ENCODE results near the gene TAS2R40.

TAS2R40 gene

GRCh38 chr7:143245123-143245522 is 23.3 kb downstream of the TAS2R40 start:
- no peak overlapping the region for H3K4me3 ChIP-seq (ENCODE audit: insufficient read depth, low read length, poor library complexity, severe bottlenecking)
- no peaks in the 10 kb centered on the region for H4K20me1 ChIP-seq (ENCODE audit: low read depth, low read length)
- H3K27ac ChIP-seq (ENCODE audit: low read depth, low read length), result no peak overlapping the region
- no peaks in the 10 kb centered on the region for H3K27me3 ChIP-seq (ENCODE audit: low read length)
- no peak overlapping the region for H2AFZ ChIP-seq (ENCODE audit: low read depth, low read length, severe bottlenecking)
- H3K9me2 ChIP-seq (replicated peaks; ENCODE audit: insufficient read depth, low read length), result no peaks in the 10 kb centered on the region
- no peaks in the 10 kb centered on the region for H3K9me3 ChIP-seq (ENCODE audit: insufficient read depth, low read length)
- no peaks in the 10 kb centered on the region for H3F3A ChIP-seq (ENCODE audit: insufficient read depth)
- no peak overlapping the region for H3K9ac ChIP-seq (ENCODE audit: low read length)
- TF ChIP-seq CTCF (IDR thresholded peaks at IDR 0.05; ENCODE audit: insufficient read depth, low read length, poor library complexity, severe bottlenecking) (no peak), EZH2phosphoT487 (conservative IDR thresholded peaks at IDR 0.05; ENCODE audit: low read length) (no peak)
- H3K4me2 ChIP-seq (ENCODE audit: low read depth, low read length, poor library complexity, severe bottlenecking), result no peak overlapping the region
- no peaks in the 10 kb centered on the region for H3K79me2 ChIP-seq (ENCODE audit: insufficient read depth, low read length)
- no peaks in the 10 kb centered on the region for H3K36me3 ChIP-seq (ENCODE audit: low read length)

GRCh38 chr7:143247372-143247771 is 25.5 kb downstream of the TAS2R40 start:
- Histone ChIP-seq H2AFZ (ENCODE audit: low read depth, low read length, severe bottlenecking) (no peak overlapping the region), H3K36me3 (ENCODE audit: low read length) (no peaks in the 10 kb centered on the region), H3K27me3 (ENCODE audit: low read length) (no peaks in the 10 kb centered on the region), H3K79me2 (ENCODE audit: insufficient read depth, low read length) (no peaks in the 10 kb centered on the region), H3K9me2 (replicated peaks; ENCODE audit: insufficient read depth, low read length) (no peaks in the 10 kb centered on the region), H3K4me2 (ENCODE audit: low read depth, low read length, poor library complexity, severe bottlenecking) (no peak overlapping the region), H3K27ac (ENCODE audit: low read depth, low read length) (no peak overlapping the region), H3K9ac (ENCODE audit: low read length) (no peak overlapping the region), H3K9me3 (ENCODE audit: insufficient read depth, low read length) (no peaks in the 10 kb centered on the region), H3K4me3 (ENCODE audit: insufficient read depth, low read length, poor library complexity, severe bottlenecking) (no peak overlapping the region), H3F3A (ENCODE audit: insufficient read depth) (no peaks in the 10 kb centered on the region), H4K20me1 (ENCODE audit: low read depth, low read length) (no peaks in the 10 kb centered on the region)
- TF ChIP-seq CTCF (IDR thresholded peaks at IDR 0.05; ENCODE audit: insufficient read depth, low read length, poor library complexity, severe bottlenecking), result no peak
- TF ChIP-seq EZH2phosphoT487 (conservative IDR thresholded peaks at IDR 0.05; ENCODE audit: low read length), result no peak

- Histone ChIP-seq H3K27me3 (ENCODE audit: low read length) (no peaks in the 10 kb centered on the region), H3K4me2 (ENCODE audit: low read depth, low read length, poor library complexity, severe bottlenecking) (no peak overlapping the region), H3K4me3 (ENCODE audit: insufficient read depth, low read length, poor library complexity, severe bottlenecking) (no peak overlapping the region), H4K20me1 (ENCODE audit: low read depth, low read length) (no peaks in the 10 kb centered on the region), H3F3A (ENCODE audit: insufficient read depth) (no peaks in the 10 kb centered on the region), H2AFZ (ENCODE audit: low read depth, low read length, severe bottlenecking) (no peak overlapping the region), H3K36me3 (ENCODE audit: low read length) (no peaks in the 10 kb centered on the region), H3K9ac (ENCODE audit: low read length) (no peak overlapping the region), H3K9me3 (ENCODE audit: insufficient read depth, low read length) (no peaks in the 10 kb centered on the region), H3K9me2 (replicated peaks; ENCODE audit: insufficient read depth, low read length) (no peaks in the 10 kb centered on the region), H3K79me2 (ENCODE audit: insufficient read depth, low read length) (no peaks in the 10 kb centered on the region), H3K27ac (ENCODE audit: low read depth, low read length) (no peak overlapping the region)
- TF ChIP-seq CTCF (IDR thresholded peaks at IDR 0.05; ENCODE audit: insufficient read depth, low read length, poor library complexity, severe bottlenecking) (no peak), EZH2phosphoT487 (conservative IDR thresholded peaks at IDR 0.05; ENCODE audit: low read length) (no peak)
Observed at GRCh38 chr7:143248761-143249354, 27.0 kb downstream of the TAS2R40 start.
